Stimulated activated CD8-positive, alpha-beta memory T cell treated with anti-CD3 and anti-CD28 coated beads, Interleukin-7, amount 100 ng/mL, for 1 hour (primary cell): ENCODE results near the gene NMUR1.

Experiments used
- DNase-seq, 2 donors: peaks; one replicate each; pipeline ENCODE4 v3.0.0-alpha.2; 2020; ENCODE audit warnings: low read depth in 2 of 2

NMUR1 gene

GRCh38 chr2:231526341-231527090, 3.7 kb downstream of the NMUR1 start:
- DNase-seq = no peak

GRCh38 chr2:231525248-231526163, 4.7 kb downstream of the NMUR1 start:
- DNase-seq = no peak

- no peak for DNase-seq
These were observed 5.6 kb downstream of the NMUR1 start for GRCh38 chr2:231524477-231525247.

GRCh38 chr2:231523451-231524285, 6.6 kb downstream of the NMUR1 start:
- DNase-seq = no peak

GRCh38 chr2:231522418-231523180, 7.6 kb downstream of the NMUR1 start:
- no peak for DNase-seq

- no peak for DNase-seq
These were observed 8.8 kb downstream of the NMUR1 start for GRCh38 chr2:231521443-231521842.

- DNase-seq = no peak
These were observed 10.2 kb downstream of the NMUR1 start for GRCh38 chr2:231519975-231520555.

- no peak for DNase-seq
These were observed 11.5 kb downstream of the NMUR1 start for GRCh38 chr2:231518771-231519170.

GRCh38 chr2:231515603-231516002, 14.6 kb downstream of the NMUR1 start:
- no peak for DNase-seq

- no peak for DNase-seq
These were observed 15.3 kb downstream of the NMUR1 start for GRCh38 chr2:231514951-231515297.

GRCh38 chr2:231514225-231514950, 15.9 kb downstream of the NMUR1 start:
- DNase-seq = peak; percentile 85 to 96

- no peak for DNase-seq
These were observed 16.5 kb downstream of the NMUR1 start for GRCh38 chr2:231513746-231514224.

- DNase-seq = no peak
These were observed 18.0 kb downstream of the NMUR1 start for GRCh38 chr2:231512222-231512621.

GRCh38 chr2:231503766-231504165, 26.5 kb downstream of the NMUR1 start:
- no peak for DNase-seq

- no peak for DNase-seq
These were observed 27.6 kb downstream of the NMUR1 start for GRCh38 chr2:231502596-231502995.

- DNase-seq = no peak
These were observed 32.6 kb downstream of the NMUR1 start for GRCh38 chr2:231497651-231498050.

- no peak for DNase-seq
These were observed 35.6 kb downstream of the NMUR1 start for GRCh38 chr2:231494669-231495068.

GRCh38 chr2:231490801-231491200, 39.4 kb downstream of the NMUR1 start:
- DNase-seq = no peak

- DNase-seq = no peak
These were observed 40.3 kb downstream of the NMUR1 start for GRCh38 chr2:231489990-231490389.
